ENCODE data around the gene PLEKHM1.

The PLEKHM1 gene

GRCh38 chr17:45394913-45395568, 95.5 kb downstream of the PLEKHM1 start:
- FAIRE-seq (peak; percentile 84), DNase-seq (ENCODE audit: insufficient read length, low spot score) (peak; percentile 79)
- TF ChIP-seq POU2F2 (IDR thresholded peaks at IDR 0.05; ENCODE audit: low read depth, low read length): no peak
- no peak for TF ChIP-seq PAX5 (IDR thresholded peaks at IDR 0.05; ENCODE audit: insufficient read depth, low read length, severe bottlenecking)
- TF ChIP-seq POLR2AphosphoS5 (IDR thresholded peaks at IDR 0.05; ENCODE audit: low read depth, low read length): no peak
- no peak for TF ChIP-seq POLR2A (IDR thresholded peaks at IDR 0.05; ENCODE audit: low read depth, low read length)
- TF ChIP-seq TAF1 (IDR thresholded peaks at IDR 0.05; ENCODE audit: low read depth, low read length): no peak
- no peak for TF ChIP-seq SPI1 (IDR thresholded peaks at IDR 0.05; ENCODE audit: low read depth, low read length)

DNA sequence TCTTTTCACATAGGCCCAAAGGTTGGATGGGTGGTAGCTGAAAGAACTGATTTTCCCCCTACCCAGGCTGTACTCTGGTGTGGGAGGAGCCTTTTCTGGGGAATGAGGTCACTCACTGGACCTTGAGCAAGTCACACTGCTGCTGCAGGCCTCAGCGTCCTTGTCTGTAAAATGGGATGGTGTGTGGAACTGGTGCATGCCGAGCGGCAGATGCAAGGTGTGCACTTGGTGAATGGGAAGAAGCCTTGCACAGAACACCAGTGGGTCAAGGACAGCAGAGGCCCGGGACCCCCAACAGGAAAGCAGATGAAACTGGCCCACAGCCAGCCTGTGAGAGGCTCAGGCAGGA, 96.0 kb downstream of the PLEKHM1 start:
- TF ChIP-seq POU2F2 (IDR thresholded peaks at IDR 0.05; ENCODE audit: low read depth, low read length) (no peak), SPI1 (IDR thresholded peaks at IDR 0.05; ENCODE audit: low read depth, low read length) (no peak), POLR2AphosphoS5 (IDR thresholded peaks at IDR 0.05; ENCODE audit: low read depth, low read length) (no peak), POLR2A (IDR thresholded peaks at IDR 0.05; ENCODE audit: low read depth, low read length) (no peak), PAX5 (IDR thresholded peaks at IDR 0.05; ENCODE audit: insufficient read depth, low read length, severe bottlenecking) (no peak), TAF1 (IDR thresholded peaks at IDR 0.05; ENCODE audit: low read depth, low read length) (no peak)
- FAIRE-seq: no peak
- no peak for DNase-seq (ENCODE audit: insufficient read length, low spot score)

DNA sequence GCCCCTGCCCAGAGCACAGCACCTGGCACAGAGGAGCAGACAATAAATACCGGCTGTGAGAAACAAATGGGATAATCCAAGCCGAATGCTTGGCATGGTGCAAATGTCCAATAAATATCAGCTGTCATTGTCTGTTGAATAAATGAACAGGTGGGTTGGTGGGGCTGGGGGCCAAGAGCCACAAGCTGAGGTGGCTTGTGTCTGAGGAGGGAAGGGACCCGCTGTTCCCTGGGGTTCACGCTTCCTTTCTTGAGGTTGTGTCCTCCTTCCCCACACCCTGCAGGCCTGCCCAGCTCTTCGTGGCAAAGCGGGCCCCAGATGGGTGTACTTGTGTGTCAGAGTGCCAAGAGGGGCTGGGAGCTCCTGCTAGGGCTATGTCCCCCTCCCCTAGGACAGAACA, 96.4 kb downstream of the PLEKHM1 start:
- no peak for DNase-seq (ENCODE audit: insufficient read length, low spot score)

DNA sequence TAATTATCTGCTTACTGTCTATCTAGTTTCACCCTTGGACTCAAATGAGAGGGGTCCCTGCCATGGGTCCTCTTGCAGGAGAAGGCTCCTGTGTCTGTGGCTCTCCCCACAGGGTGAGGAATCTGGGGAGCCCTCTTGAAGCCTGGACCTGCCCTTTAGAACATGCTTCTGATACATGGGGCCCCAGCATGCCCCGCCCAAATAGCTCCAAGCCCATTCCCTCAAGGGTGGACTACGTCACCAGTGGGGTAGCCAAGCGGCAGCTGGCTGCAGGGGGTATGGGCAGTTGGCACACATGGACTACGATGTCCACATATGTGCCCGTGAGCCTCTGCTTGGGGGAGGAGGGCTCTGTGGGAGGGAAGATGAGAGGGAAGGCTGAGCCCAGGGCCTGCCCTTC, 97.1 kb downstream of the PLEKHM1 start:
- FAIRE-seq: no peak
- DNase-seq (ENCODE audit: insufficient read length, low spot score): no peak
- no peak for TF ChIP-seq PAX5 (IDR thresholded peaks at IDR 0.05; ENCODE audit: insufficient read depth, low read length, severe bottlenecking)
- TF ChIP-seq TAF1 (IDR thresholded peaks at IDR 0.05; ENCODE audit: low read depth, low read length): no peak
- no peak for TF ChIP-seq POLR2A (IDR thresholded peaks at IDR 0.05; ENCODE audit: low read depth, low read length)
- TF ChIP-seq SPI1 (IDR thresholded peaks at IDR 0.05; ENCODE audit: low read depth, low read length): no peak
- no peak for TF ChIP-seq POU2F2 (IDR thresholded peaks at IDR 0.05; ENCODE audit: low read depth, low read length)
- TF ChIP-seq POLR2AphosphoS5 (IDR thresholded peaks at IDR 0.05; ENCODE audit: low read depth, low read length): no peak

More for the DNA sequence above, 96.4 kb downstream of the PLEKHM1 start:
- no peak for FAIRE-seq
- TF ChIP-seq PAX5 (IDR thresholded peaks at IDR 0.05; ENCODE audit: insufficient read depth, low read length, severe bottlenecking) (no peak), TAF1 (IDR thresholded peaks at IDR 0.05; ENCODE audit: low read depth, low read length) (no peak), POLR2AphosphoS5 (IDR thresholded peaks at IDR 0.05; ENCODE audit: low read depth, low read length) (no peak), POU2F2 (IDR thresholded peaks at IDR 0.05; ENCODE audit: low read depth, low read length) (no peak), POLR2A (IDR thresholded peaks at IDR 0.05; ENCODE audit: low read depth, low read length) (no peak), SPI1 (IDR thresholded peaks at IDR 0.05; ENCODE audit: low read depth, low read length) (no peak)

GRCh38 chr17:45391918-45392317, 98.6 kb downstream of the PLEKHM1 start:
- FAIRE-seq (peak; percentile 5), DNase-seq (ENCODE audit: insufficient read length, low spot score) (no peak)
- no peak for TF ChIP-seq PAX5 (IDR thresholded peaks at IDR 0.05; ENCODE audit: insufficient read depth, low read length, severe bottlenecking)
- no peak for TF ChIP-seq TAF1 (IDR thresholded peaks at IDR 0.05; ENCODE audit: low read depth, low read length)
- no peak for TF ChIP-seq POLR2AphosphoS5 (IDR thresholded peaks at IDR 0.05; ENCODE audit: low read depth, low read length)
- no peak for TF ChIP-seq POLR2A (IDR thresholded peaks at IDR 0.05; ENCODE audit: low read depth, low read length)
- no peak for TF ChIP-seq POU2F2 (IDR thresholded peaks at IDR 0.05; ENCODE audit: low read depth, low read length)
- TF ChIP-seq SPI1 (IDR thresholded peaks at IDR 0.05; ENCODE audit: low read depth, low read length): no peak

DNA sequence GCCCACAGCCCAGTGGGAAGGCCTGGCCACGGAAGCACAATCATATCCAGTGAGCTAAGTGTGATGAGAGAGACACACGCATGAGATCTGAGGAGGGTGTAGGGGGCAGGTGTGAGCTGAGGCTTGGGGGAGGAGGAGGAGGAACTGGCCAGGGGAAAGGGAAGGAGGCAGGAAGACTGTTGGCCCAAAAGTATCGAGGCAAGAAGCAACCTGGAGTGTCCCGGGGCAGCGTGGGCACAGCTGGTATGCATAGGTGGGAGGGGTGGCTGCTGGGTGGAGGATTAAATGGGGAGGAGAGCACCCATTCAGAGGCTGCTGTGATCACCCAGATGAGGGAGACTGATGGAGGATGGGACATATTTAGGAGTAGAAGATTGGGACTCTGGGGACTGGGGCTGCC, 99.2 kb downstream of the PLEKHM1 start:
- FAIRE-seq (no peak), DNase-seq (ENCODE audit: insufficient read length, low spot score) (no peak)
- TF ChIP-seq POLR2AphosphoS5 (IDR thresholded peaks at IDR 0.05; ENCODE audit: low read depth, low read length): no peak
- no peak for TF ChIP-seq POLR2A (IDR thresholded peaks at IDR 0.05; ENCODE audit: low read depth, low read length)
- no peak for TF ChIP-seq PAX5 (IDR thresholded peaks at IDR 0.05; ENCODE audit: insufficient read depth, low read length, severe bottlenecking)
- no peak for TF ChIP-seq SPI1 (IDR thresholded peaks at IDR 0.05; ENCODE audit: low read depth, low read length)
- no peak for TF ChIP-seq TAF1 (IDR thresholded peaks at IDR 0.05; ENCODE audit: low read depth, low read length)
- no peak for TF ChIP-seq POU2F2 (IDR thresholded peaks at IDR 0.05; ENCODE audit: low read depth, low read length)

DNA sequence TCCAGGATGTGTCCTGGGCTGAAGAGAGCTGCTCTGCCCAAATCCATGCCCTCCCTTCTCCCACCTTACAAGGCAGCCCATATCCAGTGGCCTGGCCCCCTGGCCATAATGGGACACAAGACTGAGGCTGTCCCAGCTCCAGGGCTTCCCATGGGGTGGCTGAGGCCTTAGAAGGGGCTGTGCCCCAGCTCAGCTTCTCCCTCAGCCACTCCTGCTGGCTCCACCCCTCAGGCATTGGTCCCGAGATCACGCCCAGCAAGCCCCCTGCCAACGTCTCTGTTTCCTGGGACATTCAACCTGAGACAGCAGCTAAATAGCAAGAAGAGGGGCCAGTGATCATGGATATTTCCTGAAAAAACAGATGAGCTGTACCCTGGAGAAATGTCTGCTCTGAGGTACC, 101.2 kb downstream of the PLEKHM1 start:
- DNase-seq (ENCODE audit: insufficient read length, low spot score): no peak
- TF ChIP-seq TAF1 (IDR thresholded peaks at IDR 0.05; ENCODE audit: low read depth, low read length) (no peak), SPI1 (IDR thresholded peaks at IDR 0.05; ENCODE audit: low read depth, low read length) (no peak), POU2F2 (IDR thresholded peaks at IDR 0.05; ENCODE audit: low read depth, low read length) (no peak), PAX5 (IDR thresholded peaks at IDR 0.05; ENCODE audit: insufficient read depth, low read length, severe bottlenecking) (no peak), POLR2AphosphoS5 (IDR thresholded peaks at IDR 0.05; ENCODE audit: low read depth, low read length) (no peak), POLR2A (IDR thresholded peaks at IDR 0.05; ENCODE audit: low read depth, low read length) (no peak)
- no peak for FAIRE-seq

- 0 out of 2 replicates have a peak, but pooled peaks have one; percentile 4 for TF ChIP-seq SPI1 (IDR thresholded peaks at IDR 0.05; ENCODE audit: low read depth, low read length)
- no peak for TF ChIP-seq POU2F2 (IDR thresholded peaks at IDR 0.05; ENCODE audit: low read depth, low read length)
- FAIRE-seq (peak; percentile 20), DNase-seq (ENCODE audit: insufficient read length, low spot score) (no peak)
These were observed 101.8 kb downstream of the PLEKHM1 start for GRCh38 chr17:45388604-45389325.

GRCh38 chr17:45387739-45388138, 102.8 kb downstream of the PLEKHM1 start:
- TF ChIP-seq TAF1 (IDR thresholded peaks at IDR 0.05; ENCODE audit: low read depth, low read length) (no peak), SPI1 (IDR thresholded peaks at IDR 0.05; ENCODE audit: low read depth, low read length) (no peak), POU2F2 (IDR thresholded peaks at IDR 0.05; ENCODE audit: low read depth, low read length) (no peak), POLR2A (IDR thresholded peaks at IDR 0.05; ENCODE audit: low read depth, low read length) (no peak)
- FAIRE-seq (no peak), DNase-seq (ENCODE audit: insufficient read length, low spot score) (no peak)

All from GM12891 (cell line).